ENCODE data around the gene DAO.

- TF ChIP-seq, protein P1, sequence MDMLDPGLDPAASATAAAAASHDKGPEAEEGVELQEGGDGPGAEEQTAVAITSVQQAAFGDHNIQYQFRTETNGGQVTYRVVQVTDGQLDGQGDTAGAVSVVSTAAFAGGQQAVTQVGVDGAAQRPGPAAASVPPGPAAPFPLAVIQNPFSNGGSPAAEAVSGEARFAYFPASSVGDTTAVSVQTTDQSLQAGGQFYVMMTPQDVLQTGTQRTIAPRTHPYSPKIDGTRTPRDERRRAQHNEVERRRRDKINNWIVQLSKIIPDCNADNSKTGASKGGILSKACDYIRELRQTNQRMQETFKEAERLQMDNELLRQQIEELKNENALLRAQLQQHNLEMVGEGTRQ (IDR thresholded peaks at IDR 0.05; ENCODE audit: low read depth, low read length), result no peak
- TF ChIP-seq, protein P2, sequence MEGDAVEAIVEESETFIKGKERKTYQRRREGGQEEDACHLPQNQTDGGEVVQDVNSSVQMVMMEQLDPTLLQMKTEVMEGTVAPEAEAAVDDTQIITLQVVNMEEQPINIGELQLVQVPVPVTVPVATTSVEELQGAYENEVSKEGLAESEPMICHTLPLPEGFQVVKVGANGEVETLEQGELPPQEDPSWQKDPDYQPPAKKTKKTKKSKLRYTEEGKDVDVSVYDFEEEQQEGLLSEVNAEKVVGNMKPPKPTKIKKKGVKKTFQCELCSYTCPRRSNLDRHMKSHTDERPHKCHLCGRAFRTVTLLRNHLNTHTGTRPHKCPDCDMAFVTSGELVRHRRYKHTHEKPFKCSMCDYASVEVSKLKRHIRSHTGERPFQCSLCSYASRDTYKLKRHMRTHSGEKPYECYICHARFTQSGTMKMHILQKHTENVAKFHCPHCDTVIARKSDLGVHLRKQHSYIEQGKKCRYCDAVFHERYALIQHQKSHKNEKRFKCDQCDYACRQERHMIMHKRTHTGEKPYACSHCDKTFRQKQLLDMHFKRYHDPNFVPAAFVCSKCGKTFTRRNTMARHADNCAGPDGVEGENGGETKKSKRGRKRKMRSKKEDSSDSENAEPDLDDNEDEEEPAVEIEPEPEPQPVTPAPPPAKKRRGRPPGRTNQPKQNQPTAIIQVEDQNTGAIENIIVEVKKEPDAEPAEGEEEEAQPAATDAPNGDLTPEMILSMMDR (conservative IDR thresholded peaks at IDR 0.05; ENCODE audit: low read depth, low read length), result no peak
- TF ChIP-seq RFX5 (IDR thresholded peaks at IDR 0.05; ENCODE audit: low read depth, low read length) (no peak), CEBPB (IDR thresholded peaks at IDR 0.05; ENCODE audit: low read depth, low read length) (no peak), POLR2A (IDR thresholded peaks at IDR 0.05; ENCODE audit: low read depth, low read length) (no peak)
Observed at GRCh38 chr12:108861878-108862587, 17.9 kb upstream of the DAO start.

Measured in IMR-90 (cell line).